ENCODE measurements around the gene DIS3L2.

DIS3L2 gene

GRCh38 chr2:231930593-231931281, 30.8 kb upstream of the DIS3L2 start:
- TF ChIP-seq, protein P1, sequence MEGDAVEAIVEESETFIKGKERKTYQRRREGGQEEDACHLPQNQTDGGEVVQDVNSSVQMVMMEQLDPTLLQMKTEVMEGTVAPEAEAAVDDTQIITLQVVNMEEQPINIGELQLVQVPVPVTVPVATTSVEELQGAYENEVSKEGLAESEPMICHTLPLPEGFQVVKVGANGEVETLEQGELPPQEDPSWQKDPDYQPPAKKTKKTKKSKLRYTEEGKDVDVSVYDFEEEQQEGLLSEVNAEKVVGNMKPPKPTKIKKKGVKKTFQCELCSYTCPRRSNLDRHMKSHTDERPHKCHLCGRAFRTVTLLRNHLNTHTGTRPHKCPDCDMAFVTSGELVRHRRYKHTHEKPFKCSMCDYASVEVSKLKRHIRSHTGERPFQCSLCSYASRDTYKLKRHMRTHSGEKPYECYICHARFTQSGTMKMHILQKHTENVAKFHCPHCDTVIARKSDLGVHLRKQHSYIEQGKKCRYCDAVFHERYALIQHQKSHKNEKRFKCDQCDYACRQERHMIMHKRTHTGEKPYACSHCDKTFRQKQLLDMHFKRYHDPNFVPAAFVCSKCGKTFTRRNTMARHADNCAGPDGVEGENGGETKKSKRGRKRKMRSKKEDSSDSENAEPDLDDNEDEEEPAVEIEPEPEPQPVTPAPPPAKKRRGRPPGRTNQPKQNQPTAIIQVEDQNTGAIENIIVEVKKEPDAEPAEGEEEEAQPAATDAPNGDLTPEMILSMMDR (IDR thresholded peaks at IDR 0.05; ENCODE audit: borderline replicate concordance, insufficient read depth, low read depth, low read length), result no peak
- H3K4me3 ChIP-seq (ENCODE audit: low read depth, low read length), result no peak overlapping the region

- no peak overlapping the region for H3K4me3 ChIP-seq (ENCODE audit: low read depth, low read length)
- TF ChIP-seq, protein P1 (IDR thresholded peaks at IDR 0.05; ENCODE audit: borderline replicate concordance, insufficient read depth, low read depth, low read length), result no peak
Measured at GRCh38 chr2:231931481-231931915, 30.0 kb upstream of the DIS3L2 start.

- H3K4me3 ChIP-seq (ENCODE audit: low read depth, low read length), result no peak overlapping the region
- TF ChIP-seq, protein P1 (IDR thresholded peaks at IDR 0.05; ENCODE audit: borderline replicate concordance, insufficient read depth, low read depth, low read length), result no peak
Measured at GRCh38 chr2:231932711-231932970, 28.9 kb upstream of the DIS3L2 start.

GRCh38 chr2:231932985-231933915, 28.3 kb upstream of the DIS3L2 start:
- TF ChIP-seq, protein P1 (IDR thresholded peaks at IDR 0.05; ENCODE audit: borderline replicate concordance, insufficient read depth, low read depth, low read length), result no peak
- no peak overlapping the region for H3K4me3 ChIP-seq (ENCODE audit: low read depth, low read length)

DNA sequence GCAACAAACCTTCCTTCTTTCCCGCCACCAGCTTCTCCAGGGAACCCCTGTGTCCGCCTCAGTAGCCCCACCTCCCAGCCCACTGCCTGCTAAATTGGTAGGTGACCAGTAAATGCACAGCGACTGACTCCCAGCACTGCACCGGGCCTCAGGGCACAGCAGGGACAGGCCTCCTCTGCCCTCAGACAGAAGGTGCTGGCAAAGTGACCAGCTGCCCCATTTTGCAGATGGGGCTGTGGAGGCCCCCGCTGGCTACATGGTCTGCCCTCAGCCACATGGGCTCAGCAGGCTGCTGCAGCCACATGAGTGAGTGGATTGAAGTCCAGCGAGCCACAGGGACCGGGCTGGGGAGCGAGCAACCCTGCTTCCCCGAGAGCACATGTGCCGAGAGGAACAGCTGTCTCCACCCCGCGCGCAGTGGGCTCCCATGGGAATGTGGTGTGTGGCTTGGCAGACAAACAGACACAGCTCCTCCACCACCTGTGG, 27.6 kb upstream of the DIS3L2 start:
- H3K4me3 ChIP-seq (ENCODE audit: low read depth, low read length), result no peak overlapping the region
- TF ChIP-seq, protein P1 (IDR thresholded peaks at IDR 0.05; ENCODE audit: borderline replicate concordance, insufficient read depth, low read depth, low read length), result no peak

GRCh38 chr2:231934441-231935206, 26.9 kb upstream of the DIS3L2 start:
- TF ChIP-seq, protein P1 (IDR thresholded peaks at IDR 0.05; ENCODE audit: borderline replicate concordance, insufficient read depth, low read depth, low read length), result no peak
- H3K4me3 ChIP-seq (ENCODE audit: low read depth, low read length), result no peak overlapping the region

Data from GM12875 (cell line).